ENCODE results near the gene CWF19L1.

CWF19L1 gene

DNA sequence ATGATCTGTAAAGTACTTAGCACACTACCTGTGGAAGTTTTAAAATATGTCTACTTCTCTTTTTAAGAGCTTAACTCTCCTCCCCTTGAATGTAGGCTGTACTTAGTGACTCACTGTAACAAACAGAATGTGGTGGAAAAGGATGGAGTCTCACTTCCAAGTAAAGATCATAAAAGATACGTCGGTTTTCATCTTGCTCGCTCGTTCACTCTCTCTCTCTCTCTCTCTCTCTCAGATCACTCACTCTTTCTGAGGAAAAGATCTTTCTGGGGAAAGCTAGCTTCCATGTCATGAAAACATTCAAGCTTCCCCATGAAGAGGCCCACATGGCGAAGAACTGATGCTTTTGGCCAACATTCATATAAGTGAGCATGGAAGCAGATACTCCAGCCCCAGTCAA is 43.6 kb downstream of the CWF19L1 start:
- TF ChIP-seq EZH2phosphoT487 (IDR thresholded peaks at IDR 0.05; ENCODE audit: borderline replicate concordance) (no peak), CTCF (conservative IDR thresholded peaks at IDR 0.05; ENCODE audit: low read length) (no peak)
- Histone ChIP-seq H3K79me2 (ENCODE audit: insufficient read depth, low read length) (peaks cover 27% of the 10 kb centered on the region), H3K27me3 (ENCODE audit: insufficient read depth, low read length, poor library complexity, severe bottlenecking) (no peaks in the 10 kb centered on the region), H3K4me3 (ENCODE audit: low read length, poor library complexity, severe bottlenecking) (no peak overlapping the region), H3K9me2 (replicated peaks; ENCODE audit: low read depth, low read length) (no peaks in the 10 kb centered on the region), H2AFZ (ENCODE audit: low read length) (no peak overlapping the region), H4K20me1 (ENCODE audit: insufficient read depth, low read length, poor library complexity, severe bottlenecking) (peaks cover 11% of the 10 kb centered on the region), H3K36me3 (ENCODE audit: insufficient read depth, low read length) (peaks cover 35% of the 10 kb centered on the region), H3K4me1 (ENCODE audit: insufficient read depth, low read length, poor library complexity, severe bottlenecking) (peaks cover 22% of the 10 kb centered on the region), H3F3A (ENCODE audit: low read depth) (no peaks in the 10 kb centered on the region), H3K9ac (ENCODE audit: low read depth, low read length, poor library complexity, severe bottlenecking) (no peak overlapping the region), H3K9me3 (ENCODE audit: insufficient read depth, low read depth, low read length) (no peaks in the 10 kb centered on the region), H3K4me2 (ENCODE audit: low read depth, low read length, poor library complexity, severe bottlenecking) (no peak overlapping the region)

DNA sequence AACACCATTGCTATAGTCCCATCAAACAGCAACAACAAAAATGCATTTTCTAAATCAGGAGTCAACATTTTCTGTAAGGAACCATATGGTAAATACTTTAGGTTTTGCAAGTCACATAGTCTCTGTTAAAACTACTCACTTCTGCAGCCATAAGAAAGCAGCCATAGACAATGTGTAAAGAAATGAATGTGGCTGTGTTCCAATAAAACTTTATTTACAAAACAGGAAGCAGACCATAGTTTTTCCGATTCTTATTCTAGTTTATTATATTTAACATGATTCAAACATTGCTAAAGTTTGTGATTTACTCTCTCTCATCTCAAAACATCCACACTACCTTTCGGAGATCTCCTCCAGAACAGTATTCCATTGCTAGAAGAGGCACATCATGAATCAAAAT is 44.9 kb downstream of the CWF19L1 start:
- H3K4me1 ChIP-seq (ENCODE audit: insufficient read depth, low read length, poor library complexity, severe bottlenecking): peaks cover 14% of the 10 kb centered on the region
- no peak overlapping the region for H3K4me3 ChIP-seq (ENCODE audit: low read length, poor library complexity, severe bottlenecking)
- peaks cover 14% of the 10 kb centered on the region for H3K79me2 ChIP-seq (ENCODE audit: insufficient read depth, low read length)
- peaks cover 49% of the 10 kb centered on the region for H3K36me3 ChIP-seq (ENCODE audit: insufficient read depth, low read length)
- TF ChIP-seq EZH2phosphoT487 (IDR thresholded peaks at IDR 0.05; ENCODE audit: borderline replicate concordance) (no peak), CTCF (conservative IDR thresholded peaks at IDR 0.05; ENCODE audit: low read length) (no peak)
- no peaks in the 10 kb centered on the region for H3K9me2 ChIP-seq (replicated peaks; ENCODE audit: low read depth, low read length)
- no peak overlapping the region for H3K4me2 ChIP-seq (ENCODE audit: low read depth, low read length, poor library complexity, severe bottlenecking)
- H3K9ac ChIP-seq (ENCODE audit: low read depth, low read length, poor library complexity, severe bottlenecking): no peak overlapping the region
- no peaks in the 10 kb centered on the region for H3K27me3 ChIP-seq (ENCODE audit: insufficient read depth, low read length, poor library complexity, severe bottlenecking)
- peaks cover 3% of the 10 kb centered on the region for H4K20me1 ChIP-seq (ENCODE audit: insufficient read depth, low read length, poor library complexity, severe bottlenecking)
- H3F3A ChIP-seq (ENCODE audit: low read depth): no peaks in the 10 kb centered on the region
- no peak overlapping the region for H2AFZ ChIP-seq (ENCODE audit: low read length)
- H3K9me3 ChIP-seq (ENCODE audit: insufficient read depth, low read depth, low read length): no peaks in the 10 kb centered on the region

GRCh38 chr10:100216006-100216405 is 51.4 kb downstream of the CWF19L1 start:
- peaks cover 70% of the 10 kb centered on the region for H3K36me3 ChIP-seq (ENCODE audit: insufficient read depth, low read length)
- H3K4me1 ChIP-seq (ENCODE audit: insufficient read depth, low read length, poor library complexity, severe bottlenecking): no peaks in the 10 kb centered on the region
- H3K4me3 ChIP-seq (ENCODE audit: low read length, poor library complexity, severe bottlenecking): no peak overlapping the region
- no peaks in the 10 kb centered on the region for H3K9me3 ChIP-seq (ENCODE audit: insufficient read depth, low read depth, low read length)
- H3K4me2 ChIP-seq (ENCODE audit: low read depth, low read length, poor library complexity, severe bottlenecking): no peak overlapping the region
- no peak overlapping the region for H3K9ac ChIP-seq (ENCODE audit: low read depth, low read length, poor library complexity, severe bottlenecking)
- TF ChIP-seq CTCF (conservative IDR thresholded peaks at IDR 0.05; ENCODE audit: low read length): no peak
- no peak for TF ChIP-seq EZH2phosphoT487 (IDR thresholded peaks at IDR 0.05; ENCODE audit: borderline replicate concordance)
- no peaks in the 10 kb centered on the region for H3K79me2 ChIP-seq (ENCODE audit: insufficient read depth, low read length)
- no peaks in the 10 kb centered on the region for H3K27me3 ChIP-seq (ENCODE audit: insufficient read depth, low read length, poor library complexity, severe bottlenecking)
- no peak overlapping the region for H2AFZ ChIP-seq (ENCODE audit: low read length)
- H3F3A ChIP-seq (ENCODE audit: low read depth): no peaks in the 10 kb centered on the region
- H4K20me1 ChIP-seq (ENCODE audit: insufficient read depth, low read length, poor library complexity, severe bottlenecking): no peaks in the 10 kb centered on the region
- no peaks in the 10 kb centered on the region for H3K9me2 ChIP-seq (replicated peaks; ENCODE audit: low read depth, low read length)

All from Loucy (cell line).